GM18907 (cell line): ENCODE results near the gene CEP83.
"Not testable (repeated sequence)": the region's sequence is repeated elsewhere in the genome, so short reads cannot be mapped to it uniquely, and the experiment has no call there.

Experiments used
- ATAC-seq: cut with Tn5 transposase; IDR thresholded peaks from one replicate; pipeline ENCODE4 v1.9.1; 2021; ENCODE audit warnings: mild to moderate bottlenecking, moderate library complexity; ENCODE audit not compliant: unreplicated experiment

Gene CEP83, protein sequence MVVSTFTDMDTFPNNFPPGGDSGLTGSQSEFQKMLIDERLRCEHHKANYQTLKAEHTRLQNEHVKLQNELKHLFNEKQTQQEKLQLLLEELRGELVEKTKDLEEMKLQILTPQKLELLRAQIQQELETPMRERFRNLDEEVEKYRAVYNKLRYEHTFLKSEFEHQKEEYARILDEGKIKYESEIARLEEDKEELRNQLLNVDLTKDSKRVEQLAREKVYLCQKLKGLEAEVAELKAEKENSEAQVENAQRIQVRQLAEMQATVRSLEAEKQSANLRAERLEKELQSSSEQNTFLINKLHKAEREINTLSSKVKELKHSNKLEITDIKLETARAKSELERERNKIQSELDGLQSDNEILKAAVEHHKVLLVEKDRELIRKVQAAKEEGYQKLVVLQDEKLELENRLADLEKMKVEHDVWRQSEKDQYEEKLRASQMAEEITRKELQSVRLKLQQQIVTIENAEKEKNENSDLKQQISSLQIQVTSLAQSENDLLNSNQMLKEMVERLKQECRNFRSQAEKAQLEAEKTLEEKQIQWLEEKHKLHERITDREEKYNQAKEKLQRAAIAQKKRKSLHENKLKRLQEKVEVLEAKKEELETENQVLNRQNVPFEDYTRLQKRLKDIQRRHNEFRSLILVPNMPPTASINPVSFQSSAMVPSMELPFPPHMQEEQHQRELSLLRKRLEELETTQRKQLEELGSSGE

DNA sequence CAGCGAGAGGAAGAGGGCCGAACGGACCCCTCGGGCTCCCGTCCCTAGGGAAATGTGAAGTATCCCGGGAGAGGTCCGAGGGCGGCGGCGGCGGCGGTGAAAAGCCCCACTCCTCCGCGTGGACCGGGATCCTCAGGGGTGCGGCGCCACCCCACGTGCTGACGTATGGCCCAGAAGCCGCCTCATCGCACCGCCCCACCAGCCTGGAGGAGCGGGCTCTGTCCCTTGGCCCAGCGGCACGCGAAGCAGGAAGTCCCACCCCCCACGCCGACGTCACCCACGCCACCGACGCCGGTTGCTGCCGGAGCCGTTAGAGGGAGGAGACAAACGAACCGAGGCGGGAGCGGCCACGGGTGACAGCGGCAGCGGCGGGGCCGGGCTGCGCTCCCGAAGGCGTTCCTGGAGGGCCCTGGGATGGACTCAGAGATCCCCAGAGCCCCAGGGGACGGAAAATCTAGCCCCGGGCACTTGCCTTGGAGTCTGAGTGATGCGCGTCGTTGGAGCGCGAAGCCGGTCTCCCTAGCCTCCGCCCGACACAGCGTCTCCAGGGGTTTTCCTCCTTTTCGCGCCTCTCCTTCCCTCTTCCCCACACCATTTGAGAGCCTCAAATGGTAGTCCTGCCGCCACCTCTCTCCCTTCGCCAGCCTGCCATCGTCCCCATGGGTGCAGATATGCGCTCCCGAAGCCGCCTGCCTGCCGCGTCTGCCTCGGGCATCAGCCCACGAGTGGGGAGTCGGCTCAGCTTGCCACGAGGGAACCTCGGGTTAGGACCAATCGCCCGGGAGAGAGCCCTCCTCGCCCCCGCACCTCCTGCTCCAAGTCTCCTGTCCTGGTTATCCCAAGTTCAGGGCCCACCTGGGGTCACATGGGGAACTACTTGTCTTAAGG lies at the start of gene CEP83:
CEP83 (minus strand) TSS at position 140 of the 888 bp plus-strand sequence. CDS start 47,377 bp downstream, outside the sequence.
- ATAC-seq = peak; percentile 98

DNA sequence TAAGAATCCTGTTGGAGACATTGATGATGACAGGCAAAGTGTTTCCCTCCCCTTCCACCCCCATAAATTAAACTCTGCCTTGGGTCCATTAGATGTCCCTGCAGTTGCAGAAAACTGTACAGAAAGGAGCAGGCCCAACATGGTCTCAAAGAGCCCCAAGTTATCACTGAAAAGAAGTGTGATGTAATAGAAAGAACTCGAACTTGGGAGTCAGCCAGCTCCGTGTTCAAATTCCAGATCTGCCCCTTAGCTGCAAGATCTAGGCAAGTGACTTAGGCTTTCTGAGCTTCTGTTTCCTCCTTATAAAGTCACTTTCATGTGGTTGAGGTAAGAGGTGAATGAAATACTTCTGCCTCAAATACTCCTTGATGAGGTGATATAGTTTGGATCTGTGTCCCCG lies 49.6 kb upstream of the CEP83 start:
- ATAC-seq = no peak

DNA sequence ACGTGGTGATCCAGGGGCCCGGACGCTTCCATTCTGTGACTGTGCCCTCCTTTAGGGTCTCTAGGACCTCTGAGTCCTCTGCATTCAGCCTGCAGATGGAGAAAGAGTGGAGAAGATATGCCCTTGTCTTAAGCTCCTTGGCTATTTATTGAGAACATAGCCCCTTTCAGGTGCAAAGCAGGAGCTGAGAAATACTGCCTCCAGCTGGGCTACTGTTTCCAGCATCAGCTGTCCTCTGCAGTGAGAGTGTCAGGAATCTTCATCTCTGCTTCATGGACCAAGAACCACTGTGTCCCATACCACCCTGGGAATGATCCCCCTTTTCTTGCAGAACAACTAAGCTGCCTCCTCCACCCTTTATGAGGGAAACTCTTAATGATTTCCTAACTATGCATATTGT lies 47.8 kb upstream of the CEP83 start:
- ATAC-seq = no peak

DNA sequence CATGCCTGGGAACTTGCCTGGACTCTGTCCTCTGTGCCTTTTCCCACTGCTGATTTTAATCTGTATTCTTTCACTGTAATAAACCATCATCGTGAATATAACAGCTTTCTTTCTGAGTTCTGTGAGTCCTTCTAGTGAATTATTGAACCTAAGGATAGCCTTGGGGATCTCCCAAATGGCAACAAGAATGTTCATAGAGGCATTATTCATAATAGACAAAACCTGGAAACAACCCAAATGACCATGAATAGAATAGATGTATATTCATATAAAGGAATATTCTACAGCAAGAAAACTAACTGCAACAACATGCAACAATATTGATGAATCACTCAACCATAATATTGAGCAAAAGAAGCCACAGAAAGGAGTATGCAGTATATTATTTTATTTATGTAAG lies 44.7 kb upstream of the CEP83 start:
- no peak for ATAC-seq

DNA sequence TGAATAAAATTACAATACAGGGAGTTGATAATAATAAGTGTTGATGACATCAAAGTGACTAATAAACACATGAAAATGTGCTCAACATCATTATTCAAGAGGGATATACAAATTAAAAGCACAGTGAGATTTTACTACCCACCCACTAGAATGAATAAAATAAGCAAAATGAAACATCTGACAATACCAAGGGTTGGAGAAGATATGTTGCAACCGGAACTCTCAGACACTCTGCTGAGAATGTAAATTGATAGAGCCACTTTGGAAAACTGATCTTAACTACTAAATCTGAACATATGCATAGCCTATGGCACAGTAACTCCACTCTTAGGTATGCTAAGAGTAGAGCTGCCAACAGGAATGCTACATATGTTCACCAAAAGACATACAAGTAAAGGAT lies 44.0 kb upstream of the CEP83 start:
- no peak for ATAC-seq

DNA sequence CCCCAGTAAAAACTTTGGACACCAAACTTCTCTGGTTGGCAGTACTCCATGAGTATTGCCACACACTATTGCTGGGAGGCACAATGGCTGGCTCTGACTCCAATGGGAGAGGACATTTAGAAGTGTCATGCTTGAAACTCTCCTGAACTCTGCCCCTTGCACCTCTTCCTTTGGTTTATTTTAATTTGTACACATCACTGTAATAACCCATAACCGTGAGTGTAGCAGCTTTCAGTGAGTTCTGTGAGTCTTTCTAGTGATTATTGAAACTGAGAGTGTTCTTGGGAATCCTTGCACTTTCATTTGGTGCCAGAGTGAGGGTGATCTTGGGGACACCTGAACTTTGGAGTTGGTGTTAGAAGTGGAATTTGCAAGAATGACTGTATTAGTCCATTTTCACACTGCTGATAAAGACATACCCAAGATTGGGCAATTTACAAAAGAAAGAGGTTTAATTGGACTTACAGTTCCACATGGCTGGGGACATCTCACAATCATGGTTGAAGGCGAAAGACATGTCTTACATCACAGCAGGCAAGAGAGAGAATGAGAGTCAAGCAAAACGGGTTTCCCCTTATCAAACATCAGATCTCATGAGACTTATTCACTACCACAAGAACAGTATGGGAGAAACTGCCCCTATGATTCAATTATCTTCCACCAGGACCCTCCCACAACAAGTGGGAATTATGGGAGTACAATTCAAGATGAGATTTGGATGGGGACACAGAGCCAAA lies 41.3 kb upstream of the CEP83 start:
- no peak for ATAC-seq

DNA sequence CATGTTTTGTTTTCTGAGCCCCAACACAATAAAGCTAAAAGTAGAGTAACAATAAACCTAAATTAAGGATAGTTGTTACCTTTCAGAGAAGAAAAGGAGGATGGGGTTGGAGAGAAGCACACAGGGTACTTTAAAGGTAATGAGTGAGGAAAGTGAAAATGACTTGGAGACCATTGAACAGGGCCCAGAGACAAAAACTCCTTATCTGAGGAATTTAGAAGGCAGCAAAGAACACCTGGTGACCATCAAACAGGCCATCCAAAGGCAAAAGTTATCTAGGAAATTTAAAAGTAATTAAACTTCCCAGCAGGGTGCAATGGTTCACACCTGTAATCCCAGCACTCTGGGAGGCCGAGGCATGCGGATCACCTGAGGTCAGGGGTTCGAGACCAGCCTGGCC lies 39.0 kb upstream of the CEP83 start:
- ATAC-seq = no peak

DNA sequence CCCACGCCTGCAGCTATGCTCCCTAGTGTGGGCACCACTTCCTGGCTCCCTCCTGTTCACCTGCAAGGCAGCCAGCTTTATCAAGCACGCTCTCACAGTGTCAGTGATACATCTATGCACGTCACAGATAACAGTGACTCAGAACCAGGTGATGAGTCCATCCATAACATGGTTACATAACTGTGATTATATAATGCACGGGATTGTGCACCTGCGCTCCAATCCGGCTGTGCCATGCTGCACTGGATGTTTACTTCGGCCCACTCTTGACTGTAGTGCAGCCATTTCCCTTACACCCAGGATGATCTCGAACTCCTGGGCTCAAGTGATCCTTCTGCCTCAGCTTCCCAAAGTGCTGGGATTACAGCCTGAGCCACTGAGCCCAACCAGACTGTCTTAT lies 38.4 kb upstream of the CEP83 start:
- ATAC-seq = no peak

DNA sequence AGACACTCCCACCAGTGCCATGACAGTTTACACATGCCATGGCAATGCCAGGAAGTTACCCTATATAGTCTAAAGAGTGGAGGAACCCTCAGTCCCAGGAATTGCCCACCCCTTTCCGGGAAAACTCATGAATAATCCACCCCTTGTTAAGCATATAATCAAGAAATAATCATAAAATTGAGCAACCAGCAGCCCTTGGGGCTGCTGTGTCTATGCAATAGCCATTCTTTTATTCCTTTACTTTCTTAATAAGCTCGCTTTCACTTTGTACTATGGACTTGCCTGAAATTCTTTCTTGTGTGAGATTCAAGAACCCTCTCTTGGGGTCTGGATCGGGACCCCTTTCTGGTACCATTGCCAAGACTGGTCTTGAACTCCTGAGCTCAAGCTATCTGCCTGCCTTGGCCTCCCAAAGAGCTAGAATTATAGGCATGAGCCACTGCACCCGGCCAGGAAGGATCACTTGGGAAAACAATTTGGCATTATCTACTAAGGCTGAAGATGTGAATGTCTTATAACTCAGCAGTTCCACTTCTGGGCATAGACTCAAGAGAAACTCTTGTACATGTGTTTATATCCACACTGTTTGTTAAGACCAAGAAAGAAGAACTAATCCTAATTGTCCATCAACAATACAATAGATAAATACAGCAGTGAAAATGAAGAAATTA lies 35.9 kb upstream of the CEP83 start:
- no peak for ATAC-seq

DNA sequence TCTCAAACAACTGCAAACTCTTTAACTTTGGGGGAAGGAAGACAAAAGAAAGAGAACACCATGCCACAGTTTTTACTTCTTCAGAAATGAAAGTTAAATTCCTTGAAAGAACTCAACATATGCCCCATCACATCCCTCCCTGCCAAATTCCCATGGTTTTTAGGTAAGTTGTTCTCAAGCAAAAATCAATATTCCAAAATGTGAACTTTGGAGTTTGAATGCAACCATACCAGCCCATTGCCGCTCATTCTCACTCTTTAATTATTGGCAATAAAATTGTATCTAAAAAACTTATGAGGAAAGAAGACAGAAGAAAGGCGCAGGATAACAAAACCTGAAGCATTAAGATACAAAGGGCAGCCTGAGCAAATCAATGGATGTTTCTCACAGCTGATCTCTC lies 31.8 kb upstream of the CEP83 start:
- no peak for ATAC-seq

DNA sequence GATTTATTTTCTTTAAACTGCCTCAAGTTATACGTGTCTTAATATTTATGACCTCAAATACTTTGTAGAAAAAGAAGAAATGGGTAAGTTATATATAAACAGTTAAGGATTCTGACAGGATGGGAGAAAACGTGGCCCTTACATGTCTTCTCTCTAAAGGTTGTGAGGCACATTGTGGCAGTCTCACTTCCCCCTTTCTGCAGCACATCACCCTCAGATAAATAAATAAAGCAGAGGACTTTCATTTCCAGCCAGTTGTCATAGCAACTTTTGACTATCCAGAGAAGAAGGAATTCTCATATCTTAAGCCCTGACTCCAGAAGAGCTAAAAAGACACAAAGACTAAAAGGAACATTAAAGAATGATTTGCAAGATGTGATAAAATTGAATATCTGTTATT lies 28.8 kb upstream of the CEP83 start:
- ATAC-seq = peak; percentile 96

DNA sequence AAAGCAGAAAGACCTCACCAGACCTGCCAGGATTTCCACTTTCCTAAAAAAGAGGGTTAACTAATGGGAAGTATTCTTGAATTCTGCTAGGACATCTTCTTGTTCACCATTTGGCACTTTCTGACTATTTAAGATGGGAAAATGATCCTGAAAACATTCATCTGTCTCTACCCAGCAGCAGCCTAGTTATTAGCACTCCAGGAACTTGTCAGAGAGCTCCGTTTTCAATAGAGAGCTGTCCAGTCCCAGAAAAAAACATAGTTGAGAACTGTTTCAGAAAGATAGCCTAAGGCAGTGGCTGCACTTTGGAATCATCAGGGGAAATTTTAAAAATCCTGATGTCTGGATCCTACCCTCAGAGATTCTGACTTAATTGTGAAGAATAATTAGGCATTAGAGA lies 22.1 kb upstream of the CEP83 start:
- ATAC-seq = no peak

DNA sequence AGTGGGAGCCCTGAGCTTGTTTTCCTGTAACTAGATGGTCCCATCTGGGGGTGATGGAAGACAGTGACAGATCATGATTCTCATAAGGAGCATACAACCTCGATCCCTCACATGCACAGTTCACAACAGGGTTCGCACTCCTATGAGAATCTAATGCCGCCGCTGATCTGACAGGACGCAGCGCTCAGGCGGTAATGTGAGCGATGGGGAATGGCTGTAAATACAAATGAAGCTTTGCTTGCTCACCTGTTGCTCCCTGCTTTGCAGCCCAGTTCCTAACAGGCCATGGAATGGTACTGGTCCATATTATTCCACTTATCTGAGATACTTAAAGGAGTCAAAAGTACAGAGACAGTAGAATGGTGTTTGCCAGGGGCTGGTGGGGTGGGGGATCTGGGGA lies 9.9 kb upstream of the CEP83 start:
- ATAC-seq = no peak

DNA sequence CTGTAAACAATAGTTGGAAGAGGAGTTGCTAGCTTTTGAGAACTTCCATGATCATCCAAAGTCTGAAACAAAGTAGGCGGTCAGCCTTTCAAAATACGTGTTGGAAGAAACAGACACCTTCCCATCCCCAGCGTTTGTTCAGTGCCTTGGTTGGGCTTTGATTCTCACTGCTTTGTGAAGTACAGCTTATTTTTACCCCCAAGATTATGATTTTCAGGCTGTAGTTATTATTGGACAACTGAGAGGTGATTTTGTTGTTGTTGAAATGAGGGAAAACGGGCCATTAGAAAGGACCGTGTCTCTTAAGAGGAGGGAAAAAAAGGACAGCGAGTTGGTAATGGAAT lies 921 bp upstream of the CEP83 start:
- ATAC-seq = no peak

DNA sequence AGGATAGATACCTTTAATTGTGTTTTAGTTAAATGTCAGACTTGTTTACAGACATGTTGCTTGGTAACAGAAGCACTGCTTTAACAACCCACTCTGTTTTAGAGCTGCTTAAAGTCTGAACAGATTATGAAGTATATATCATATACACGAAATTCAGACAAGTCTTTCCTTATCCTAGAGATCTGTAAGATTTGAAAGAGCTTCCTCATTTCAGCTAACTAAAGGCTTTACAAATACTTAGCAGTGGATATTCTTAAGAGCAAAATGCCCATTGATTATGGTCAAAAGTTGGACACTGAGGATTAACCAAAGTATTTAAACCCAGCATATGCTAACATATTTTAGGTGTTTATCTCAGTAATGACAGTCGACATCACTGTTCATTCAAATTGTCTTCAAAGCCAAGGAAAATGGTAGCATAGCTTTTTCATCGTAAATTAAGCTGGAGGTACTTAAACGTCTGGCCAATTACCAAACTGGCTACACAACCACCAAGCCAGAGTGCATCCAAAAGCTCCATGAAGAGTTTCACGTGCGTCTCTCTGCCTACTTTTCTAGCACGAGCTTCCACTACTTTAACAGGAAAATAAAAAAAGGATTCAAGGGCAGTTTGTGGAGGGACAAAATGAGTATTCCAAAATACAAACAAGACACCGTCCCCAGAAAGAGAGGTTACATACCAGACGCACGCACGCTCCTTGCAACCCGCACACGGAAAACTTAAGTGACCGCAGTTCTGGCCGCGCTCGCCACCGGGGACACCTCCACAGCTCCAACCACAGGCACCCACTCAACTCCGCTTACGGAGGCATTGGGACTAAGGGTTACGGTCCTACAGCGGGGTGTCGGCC lies 565 bp downstream of the CEP83 start:
- ATAC-seq = peak; percentile 49

DNA sequence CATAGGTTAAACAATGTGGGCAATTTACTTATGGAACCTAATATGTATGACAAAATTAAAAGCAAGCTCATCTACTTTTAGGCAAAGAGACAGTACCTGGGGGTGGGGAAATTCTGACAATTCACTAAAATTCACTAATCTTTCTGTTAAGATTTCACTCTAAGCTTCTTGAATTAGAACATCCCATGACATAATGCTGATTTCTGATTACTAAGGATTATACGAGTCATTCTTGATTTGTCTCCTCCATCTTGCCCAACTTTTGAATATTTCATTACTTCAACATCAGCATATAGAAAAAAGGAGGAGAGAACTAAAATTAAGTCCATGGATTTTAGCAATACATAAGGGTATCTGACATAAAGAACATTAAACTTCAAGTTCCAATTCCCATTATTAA lies 2.4 kb downstream of the CEP83 start:
- no peak for ATAC-seq

DNA sequence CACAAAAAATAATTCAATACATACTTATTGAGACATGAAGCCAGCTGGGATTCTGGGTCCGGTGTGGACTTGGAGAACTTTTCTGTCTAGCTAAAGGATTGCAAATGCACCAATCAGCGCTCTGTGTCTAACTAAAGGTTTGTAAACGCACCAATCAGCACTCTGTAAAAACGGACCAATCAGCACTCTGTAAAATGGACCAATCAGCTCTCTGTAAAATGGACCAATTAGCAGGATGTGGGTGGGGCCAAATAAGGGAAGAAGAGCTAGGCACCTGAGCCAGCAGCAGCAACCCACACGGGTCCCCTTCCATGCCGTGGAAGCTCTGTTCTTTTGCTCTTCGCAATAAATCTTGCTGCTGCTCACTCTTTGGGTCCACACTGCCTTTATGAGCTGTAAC lies 5.3 kb downstream of the CEP83 start:
- not testable (repeated sequence) for ATAC-seq

DNA sequence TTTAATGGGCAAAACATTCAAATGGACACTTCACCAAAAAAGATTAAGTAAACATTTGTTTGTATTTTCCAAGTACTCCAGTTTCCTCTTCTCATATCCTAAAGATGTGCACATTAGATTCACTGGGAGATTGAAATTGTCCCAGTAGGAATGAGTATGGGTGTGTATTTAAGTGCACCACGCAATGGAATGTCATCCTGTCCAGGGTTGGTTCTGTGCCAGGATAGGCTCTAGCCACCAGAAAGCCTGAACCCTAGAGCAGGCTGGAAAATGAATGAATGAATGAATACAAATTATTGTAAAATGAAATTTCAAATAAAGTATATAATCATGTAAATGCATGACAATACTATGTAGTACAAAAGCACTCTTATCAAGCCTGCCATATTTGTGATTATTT lies 14.0 kb downstream of the CEP83 start:
- ATAC-seq = no peak

DNA sequence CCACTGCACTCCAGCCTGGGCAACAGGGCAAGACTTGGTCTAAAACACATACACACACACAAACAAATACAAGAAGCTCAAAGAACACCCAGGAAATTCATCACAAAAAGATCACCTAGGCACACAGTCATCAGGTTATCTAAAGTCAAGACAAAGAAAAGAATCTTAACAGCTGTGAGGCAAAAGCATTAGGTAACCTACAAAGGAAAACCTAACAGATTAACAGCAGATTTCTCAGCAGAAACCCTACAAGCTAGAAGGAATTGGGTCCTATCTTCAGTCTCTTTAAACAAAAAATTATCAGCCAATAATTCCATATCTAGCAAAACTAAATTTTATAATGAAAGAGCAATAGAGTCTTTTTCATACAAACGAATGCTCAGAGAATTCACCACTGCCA lies 22.4 kb downstream of the CEP83 start:
- no peak for ATAC-seq
